Body of pancreas (tissue), 4 donors: ENCODE data around the gene DEPDC4.
"Not testable (repeated sequence)": the region's sequence is repeated elsewhere in the genome, so short reads cannot be mapped to it uniquely, and the experiment has no call there.

Source experiments
- CTCF ChIP-seq, 7 experiments: fragments of 450-650 bp in 4 of 7; fragments of 200-600 bp in 3 of 7; sonication (generic) in 3 of 7; IDR thresholded peaks; one replicate each; pipeline ENCODE4 v1.5.1; 2016 to 2019; ENCODE audit warnings: antibody characterized with exemption in 7 of 7
- POLR2A ChIP-seq, 3 donors: fragments of 450-650 bp; IDR thresholded peaks; one replicate each; pipeline ENCODE4 v1.6.1; 2016; ENCODE audit warnings: antibody characterized with exemption in 3 of 3, mild to moderate bottlenecking in 2 of 3

- not testable (repeated sequence) for TF ChIP-seq POLR2A, CTCF (IDR thresholded peaks at IDR 0.05)
Observed at GRCh38 chr12:100294366-100294765, 27.5 kb upstream of the DEPDC4 start.
